GM19351 (cell line): ENCODE measurements around the gene CLSTN3.
"Not testable (repeated sequence)": the region's sequence is repeated elsewhere in the genome, so short reads cannot be mapped to it uniquely, and the experiment has no call there.

Source experiments
- ATAC-seq: cut with Tn5 transposase; IDR thresholded peaks from one replicate; pipeline ENCODE4 v1.9.1; 2021; ENCODE audit warnings: mild to moderate bottlenecking, moderate library complexity; ENCODE audit not compliant: unreplicated experiment

CLSTN3 gene

GRCh38 chr12:7103837-7104584 lies 26.2 kb upstream of the CLSTN3 start:
- no peak for ATAC-seq

- no peak for ATAC-seq
Observed at GRCh38 chr12:7106082-7106481, 24.1 kb upstream of the CLSTN3 start.

- ATAC-seq = not testable (repeated sequence)
Observed at GRCh38 chr12:7107181-7107580, 23.0 kb upstream of the CLSTN3 start.

- ATAC-seq = peak; percentile 1
Observed at GRCh38 chr12:7107636-7108002, 22.6 kb upstream of the CLSTN3 start.

GRCh38 chr12:7108003-7108795 lies 22.0 kb upstream of the CLSTN3 start:
- peak; percentile 89 for ATAC-seq

GRCh38 chr12:7108796-7109571 lies 21.2 kb upstream of the CLSTN3 start, which contains the start of gene C1RL:
Gene C1RL, minus strand, starts transcription at chr12:7109214. Its CDS starts 34 bp downstream, at chr12:7109180.
- ATAC-seq = peak; percentile 30

- ATAC-seq = no peak
Observed at GRCh38 chr12:7109572-7109920, 20.6 kb upstream of the CLSTN3 start.

GRCh38 chr12:7110661-7111060 lies 19.5 kb upstream of the CLSTN3 start:
- ATAC-seq = no peak

GRCh38 chr12:7112041-7112440 lies 18.1 kb upstream of the CLSTN3 start:
- no peak for ATAC-seq

- no peak for ATAC-seq
Observed at GRCh38 chr12:7113389-7113871, 16.7 kb upstream of the CLSTN3 start.

GRCh38 chr12:7114008-7114407 lies 16.2 kb upstream of the CLSTN3 start:
- no peak for ATAC-seq

- ATAC-seq = no peak
Observed at GRCh38 chr12:7114851-7115250, 15.3 kb upstream of the CLSTN3 start.

GRCh38 chr12:7116196-7116595 lies 14.0 kb upstream of the CLSTN3 start:
- ATAC-seq = no peak

GRCh38 chr12:7116916-7117315 lies 13.3 kb upstream of the CLSTN3 start:
- ATAC-seq = no peak

GRCh38 chr12:7117670-7118069 lies 12.5 kb upstream of the CLSTN3 start:
- no peak for ATAC-seq

GRCh38 chr12:7118881-7119280 lies 11.3 kb upstream of the CLSTN3 start:
- no peak for ATAC-seq

- no peak for ATAC-seq
Observed at GRCh38 chr12:7120166-7120565, 10.0 kb upstream of the CLSTN3 start.

- ATAC-seq = no peak
Observed at GRCh38 chr12:7121324-7121723, 8.8 kb upstream of the CLSTN3 start.

GRCh38 chr12:7122811-7123769 lies 7.1 kb upstream of the CLSTN3 start:
- no peak for ATAC-seq

GRCh38 chr12:7123806-7124522 lies 6.2 kb upstream of the CLSTN3 start:
- no peak for ATAC-seq
